DND-41 (cell line): ENCODE measurements around the gene SEC16A.

ENCODE experiments used
- CTCF ChIP-seq: IDR thresholded peaks from 2 replicates; pipeline ENCODE4 v1.5.1; 2012; ENCODE audit warnings: borderline replicate concordance, low read length, moderate library complexity, mild to moderate bottlenecking; ENCODE audit not compliant: poor library complexity, severe bottlenecking; ENCODE audit errors: extremely low read depth
- EZH2 ChIP-seq: IDR thresholded peaks from 3 replicates; pipeline ENCODE4 v1.6.1; 2012; ENCODE audit warnings: borderline replicate concordance, low read depth, mild to moderate bottlenecking, moderate library complexity, low read length, inconsistent platforms; ENCODE audit not compliant: severe bottlenecking

GRCh38 chr9:136467766-136468165 lies 15.1 kb downstream of the SEC16A start:
- TF ChIP-seq CTCF (no peak), EZH2 (no peak)
